Measurements from ENCODE around the gene TMEM185A. TPM values are rescaled to one million over a fixed set of nuclear protein-coding genes. Genes with fewer than 3 reads are reported as not detected.
A peak's percentile ranks its signal among the peaks of the same experiment; 100 is the strongest.
"Not testable (repeated sequence)": the region's sequence is repeated elsewhere in the genome, so short reads cannot be mapped to it uniquely, and the experiment has no call there.

TMEM185A gene
- 14.0 and 14.7 TPM in 2 replicates for total RNA-seq (2014; rRNA removed; shearing (Covaris generic))
- polyA plus RNA-seq (2016; fragmentation: Nextera tagmentation; extraction: Ambion mirVana): 13.6 and 15.3 TPM in 2 replicates

- TF ChIP-seq EZH2 (IDR thresholded peaks at IDR 0.05; ENCODE audit: insufficient read depth, poor library complexity, severe bottlenecking) (no peak), EZH2phosphoT487 (IDR thresholded peaks at IDR 0.05; ENCODE audit: insufficient read depth, low read depth) (no peak)
- Histone ChIP-seq H2AFZ (peak within 1 kb of the TSS; percentile 92), H3K36me3 (ENCODE audit: low read depth) (no peaks in the 10 kb centered on the region), H3K4me1 (ENCODE audit: insufficient read depth) (peaks cover 7% of the 10 kb centered on the region; the same call in 1 of the 2 replicates), H3K79me2 (ENCODE audit: insufficient read depth) (peaks cover 37% of the 10 kb centered on the region), H3K9ac (peak within 1 kb of the TSS; percentile 77), H3F3A (ENCODE audit: insufficient read depth) (no peaks in the 10 kb centered on the region), H3K4me2 (ENCODE audit: unreplicated experiment) (peak within 1 kb of the TSS; percentile 81), H3K9me3 (ENCODE audit: low read depth) (no peaks in the 10 kb centered on the region), H3K4me3 (peak within 1 kb of the TSS; percentile 83), H3K27ac (peak within 1 kb of the TSS; percentile 48), H3K27me3 (replicated peaks; ENCODE audit: insufficient read depth) (no peaks in the 10 kb centered on the region), H4K20me1 (ENCODE audit: insufficient read depth) (no peaks in the 10 kb centered on the region), H3K9me2 (ENCODE audit: insufficient read depth) (no peaks in the 10 kb centered on the region)
- DNase-seq: peak; percentile 71
- in situ Hi-C loops (cut with MboI): no loop called here
- WGBS, 2 experiments (ENCODE audit: low coverage in 1 of 2, low lambda C conversion rate in 2 of 2, missing lambda C conversion rate in 2 of 2): 0 to 1% methylated on average over 12 to 49 of the region's 102 CpGs
Observed at GRCh38 chrX:149631234-149632165, at the start of gene TMEM185A. TMEM185A (minus strand) TSS chrX:149631792; CDS start chrX:149631580, 212 bp downstream.

DNA sequence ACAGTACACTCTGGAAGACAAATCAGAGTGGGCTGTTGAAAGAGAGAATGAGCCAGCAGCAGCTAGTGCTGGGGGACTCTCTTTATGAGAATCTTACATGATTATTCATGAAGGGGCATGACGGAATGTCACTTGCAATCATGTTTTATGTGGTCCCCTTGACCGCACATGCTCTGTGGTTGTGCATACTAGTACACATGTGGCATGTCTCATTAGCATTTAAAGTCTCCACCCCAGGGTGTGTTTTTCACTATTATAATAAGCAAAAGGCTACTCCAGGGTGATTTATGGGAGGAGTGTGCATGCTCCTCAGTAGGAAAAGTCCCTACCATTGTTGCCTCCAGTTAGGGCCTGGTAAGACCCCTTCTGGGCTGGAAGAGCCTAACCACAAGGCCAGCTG is 49.6 kb upstream of the TMEM185A start:
- H3K79me2 ChIP-seq (ENCODE audit: insufficient read depth): no peaks in the 10 kb centered on the region
- no peak overlapping the region for H2AFZ ChIP-seq
- H3K36me3 ChIP-seq (ENCODE audit: low read depth): no peaks in the 10 kb centered on the region
- DNase-seq: no peak
- in situ Hi-C loops (cut with MboI): no loop called here
- H3K9ac ChIP-seq: no peak overlapping the region
- H3K27ac ChIP-seq: no peak overlapping the region
- TF ChIP-seq EZH2 (IDR thresholded peaks at IDR 0.05; ENCODE audit: insufficient read depth, poor library complexity, severe bottlenecking): no peak
- TF ChIP-seq EZH2phosphoT487 (IDR thresholded peaks at IDR 0.05; ENCODE audit: insufficient read depth, low read depth): no peak
- no peaks in the 10 kb centered on the region for H3K27me3 ChIP-seq (replicated peaks; ENCODE audit: insufficient read depth)
- no peaks in the 10 kb centered on the region for H3F3A ChIP-seq (ENCODE audit: insufficient read depth)
- no peak overlapping the region for H3K4me3 ChIP-seq
- no peaks in the 10 kb centered on the region for H3K9me3 ChIP-seq (ENCODE audit: low read depth)
- H4K20me1 ChIP-seq (ENCODE audit: insufficient read depth): no peaks in the 10 kb centered on the region
- no peaks in the 10 kb centered on the region for H3K4me1 ChIP-seq (ENCODE audit: insufficient read depth)
- 18 to 19% methylated on average over 2 of the region's 2 CpGs for WGBS, 2 experiments (ENCODE audit: low coverage in 1 of 2, low lambda C conversion rate in 2 of 2, missing lambda C conversion rate in 2 of 2)
- H3K9me2 ChIP-seq (ENCODE audit: insufficient read depth): no peaks in the 10 kb centered on the region
- H3K4me2 ChIP-seq (ENCODE audit: unreplicated experiment): no peak overlapping the region

DNA sequence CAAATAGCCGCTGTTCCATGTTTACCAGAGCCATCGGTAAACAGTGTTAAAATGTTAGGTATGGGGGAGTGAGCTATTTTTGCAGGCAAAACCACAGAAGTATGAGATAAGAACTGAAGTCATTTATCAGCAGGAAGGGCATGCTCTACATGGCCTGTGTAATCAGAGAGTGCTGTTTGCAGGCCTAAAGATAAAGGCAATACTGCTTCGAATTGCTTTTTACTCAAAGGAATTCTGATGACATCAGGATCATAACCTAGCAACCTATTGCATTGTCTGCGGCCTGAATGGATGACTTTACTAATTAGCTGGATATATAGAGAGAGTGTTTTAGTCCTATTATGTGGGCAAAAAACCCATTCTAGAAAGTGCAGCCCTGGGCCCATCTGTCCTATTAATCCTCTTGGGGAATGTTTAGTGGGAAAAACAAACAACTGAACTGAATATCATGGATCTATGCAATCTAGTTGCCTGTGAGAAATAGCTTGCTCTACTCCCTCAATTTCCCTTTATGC is 47.6 kb upstream of the TMEM185A start:
- H3K27ac ChIP-seq; H3K27me3 ChIP-seq (replicated peaks; ENCODE audit: insufficient read depth); H3K79me2 ChIP-seq (ENCODE audit: insufficient read depth); DNase-seq; H3K9me3 ChIP-seq (ENCODE audit: low read depth); H4K20me1 ChIP-seq (ENCODE audit: insufficient read depth); H3K4me2 ChIP-seq (ENCODE audit: unreplicated experiment); H3F3A ChIP-seq (ENCODE audit: insufficient read depth); H3K36me3 ChIP-seq (ENCODE audit: low read depth); H2AFZ ChIP-seq; H3K4me1 ChIP-seq (ENCODE audit: insufficient read depth); in situ Hi-C loops (cut with MboI); H3K9me2 ChIP-seq (ENCODE audit: insufficient read depth); H3K4me3 ChIP-seq; H3K9ac ChIP-seq: not testable (repeated sequence)
- WGBS, 2 experiments (ENCODE audit: low coverage in 1 of 2, low lambda C conversion rate in 2 of 2, missing lambda C conversion rate in 2 of 2): 69 to 95% methylated on average over 2 of the region's 4 CpGs

DNA sequence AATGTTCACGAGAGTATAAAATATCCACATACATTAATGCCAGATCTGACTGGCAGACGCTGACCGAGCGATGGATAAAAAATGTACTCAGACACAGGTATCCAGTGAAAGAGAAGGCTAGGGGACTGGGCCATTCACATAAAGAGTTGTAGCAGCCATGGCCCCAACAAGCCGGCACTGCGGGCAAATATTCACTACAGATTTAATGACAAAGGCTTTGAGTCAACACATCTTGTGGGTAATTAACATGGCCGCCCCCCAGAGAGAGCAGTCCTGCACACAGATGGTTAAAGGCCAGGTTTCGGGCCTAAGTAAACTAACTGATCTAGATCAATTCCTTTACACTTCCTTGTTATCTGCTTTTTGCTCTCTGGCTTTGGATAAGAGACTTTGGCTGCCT is 44.0 kb upstream of the TMEM185A start:
- in situ Hi-C loops (cut with MboI); H3K27me3 ChIP-seq (replicated peaks; ENCODE audit: insufficient read depth): not testable (repeated sequence)
- 19 to 22% methylated on average over 1 to 4 of the region's 8 CpGs for WGBS, 2 experiments (ENCODE audit: low coverage in 1 of 2, low lambda C conversion rate in 2 of 2, missing lambda C conversion rate in 2 of 2)

DNA sequence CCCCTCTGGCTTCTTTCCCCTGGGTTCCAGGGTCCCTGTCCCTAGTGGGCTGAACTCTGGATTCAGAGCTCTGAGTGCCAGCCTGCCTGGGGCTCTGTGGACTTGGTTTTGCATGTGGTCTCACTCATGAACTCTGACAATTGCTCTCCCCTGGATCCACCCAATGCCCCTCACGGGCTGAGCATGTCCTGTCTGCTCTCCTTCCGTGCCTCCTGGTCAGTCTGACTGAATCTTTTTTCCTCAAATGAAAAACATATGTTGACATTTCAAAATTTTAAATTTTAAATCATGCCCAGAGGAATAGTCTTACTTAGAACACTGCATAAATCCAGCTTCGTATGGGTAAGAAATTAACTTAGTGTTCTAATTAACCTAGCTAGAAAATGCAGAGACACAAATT is 43.5 kb upstream of the TMEM185A start:
- H3K4me2 ChIP-seq (ENCODE audit: unreplicated experiment); H3F3A ChIP-seq (ENCODE audit: insufficient read depth); H3K27me3 ChIP-seq (replicated peaks; ENCODE audit: insufficient read depth); in situ Hi-C loops (cut with MboI); H3K79me2 ChIP-seq (ENCODE audit: insufficient read depth); H3K4me1 ChIP-seq (ENCODE audit: insufficient read depth); H3K27ac ChIP-seq; H3K36me3 ChIP-seq (ENCODE audit: low read depth); H3K4me3 ChIP-seq; H4K20me1 ChIP-seq (ENCODE audit: insufficient read depth); DNase-seq; H2AFZ ChIP-seq; H3K9ac ChIP-seq; H3K9me3 ChIP-seq (ENCODE audit: low read depth); H3K9me2 ChIP-seq (ENCODE audit: insufficient read depth): not testable (repeated sequence)
- no CpG with 5 or more reads among the region's 3 CpGs for WGBS, 2 experiments (ENCODE audit: low coverage in 1 of 2, low lambda C conversion rate in 2 of 2, missing lambda C conversion rate in 2 of 2)

More for the DNA sequence above, 44.0 kb upstream of the TMEM185A start:
- H3K4me2 ChIP-seq (ENCODE audit: unreplicated experiment); H4K20me1 ChIP-seq (ENCODE audit: insufficient read depth); H3K4me3 ChIP-seq; DNase-seq; H3F3A ChIP-seq (ENCODE audit: insufficient read depth); H3K9ac ChIP-seq; H3K27ac ChIP-seq; H2AFZ ChIP-seq; H3K79me2 ChIP-seq (ENCODE audit: insufficient read depth); H3K9me3 ChIP-seq (ENCODE audit: low read depth); H3K9me2 ChIP-seq (ENCODE audit: insufficient read depth); H3K4me1 ChIP-seq (ENCODE audit: insufficient read depth); H3K36me3 ChIP-seq (ENCODE audit: low read depth): not testable (repeated sequence)

DNA sequence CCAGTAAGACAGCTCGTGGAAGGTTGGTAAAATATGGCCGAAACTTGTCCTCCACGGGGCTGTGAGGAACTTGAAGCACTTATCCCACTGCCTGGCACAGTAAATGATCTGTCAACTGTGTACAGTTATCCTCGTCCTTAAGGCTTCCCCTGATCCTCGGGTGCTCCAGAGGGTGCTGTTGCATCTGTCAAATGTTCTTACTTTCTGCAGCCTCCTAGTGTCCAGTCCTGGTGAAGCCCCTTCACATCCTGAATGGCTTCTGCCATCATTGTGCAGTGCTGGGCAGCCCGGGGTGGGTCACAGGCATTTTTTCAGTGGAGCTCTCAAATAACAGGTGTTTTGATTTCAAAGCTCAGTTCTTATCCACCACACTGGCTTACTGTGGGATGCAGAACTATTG is 29.0 kb upstream of the TMEM185A start:
- DNase-seq; H3K9me2 ChIP-seq (ENCODE audit: insufficient read depth); H3F3A ChIP-seq (ENCODE audit: insufficient read depth); H3K79me2 ChIP-seq (ENCODE audit: insufficient read depth); H3K9ac ChIP-seq; H3K36me3 ChIP-seq (ENCODE audit: low read depth); H3K4me2 ChIP-seq (ENCODE audit: unreplicated experiment); H3K4me1 ChIP-seq (ENCODE audit: insufficient read depth); H2AFZ ChIP-seq; H4K20me1 ChIP-seq (ENCODE audit: insufficient read depth); in situ Hi-C loops (cut with MboI); H3K27me3 ChIP-seq (replicated peaks; ENCODE audit: insufficient read depth); H3K4me3 ChIP-seq; H3K27ac ChIP-seq; H3K9me3 ChIP-seq (ENCODE audit: low read depth): not testable (repeated sequence)
- no CpG with 5 or more reads among the region's 6 CpGs for WGBS, 2 experiments (ENCODE audit: low coverage in 1 of 2, low lambda C conversion rate in 2 of 2, missing lambda C conversion rate in 2 of 2)

Data from GM23248 (cell line).